Hepatocyte (in vitro differentiated cells): ENCODE measurements around the gene ID3. TPM values are rescaled to one million over a fixed set of nuclear protein-coding genes. Genes with fewer than 3 reads are reported as not detected.

Experiments
- DNase-seq: peaks from one replicate; pipeline ENCODE4 v3.0.0-alpha.2; 2016; ENCODE audit warnings: low spot score
- H2AFZ ChIP-seq: fragments of 200-600 bp; sonication (generic); 2 replicates; pipeline ENCODE4 v1.6.0; 2016; ENCODE audit warnings: antibody characterized with exemption, mild to moderate bottlenecking
- H3K27ac ChIP-seq: fragments of 200-600 bp; sonication (generic); 2 replicates; pipeline ENCODE4 v1.5.1; 2016; ENCODE audit warnings: mild to moderate bottlenecking
- H3K27me3 ChIP-seq: fragments of 200-600 bp; sonication (generic); 2 replicates; pipeline ENCODE4 v1.6.1; 2016
- H3K36me3 ChIP-seq: fragments of 200-600 bp; sonication (generic); replicated peaks from 2 replicates; pipeline ENCODE4 v1.5.1; 2016; ENCODE audit warnings: low read depth; ENCODE audit not compliant: insufficient read depth
- H3K4me1 ChIP-seq: fragments of 200-600 bp; sonication (generic); 2 replicates; pipeline ENCODE4 v1.5.1; 2016; ENCODE audit warnings: mild to moderate bottlenecking, moderate library complexity; ENCODE audit not compliant: insufficient read depth
- H3K4me2 ChIP-seq: fragments of 200-600 bp; sonication (generic); 2 replicates; pipeline ENCODE4 v1.6.0; 2016
- H3K4me3 ChIP-seq: fragments of 200-600 bp; sonication (generic); 2 replicates; pipeline ENCODE4 v1.5.1; 2016; ENCODE audit warnings: mild to moderate bottlenecking
- H3K79me2 ChIP-seq: fragments of 200-600 bp; sonication (generic); 2 replicates; pipeline ENCODE4 v1.6.0; 2017; ENCODE audit warnings: mild to moderate bottlenecking
- H3K9me2 ChIP-seq: fragments of 200-600 bp; sonication (generic); replicated peaks from 2 replicates; pipeline ENCODE4 v1.6.0; 2017; ENCODE audit warnings: mild to moderate bottlenecking; ENCODE audit not compliant: insufficient read depth
- H3K9me3 ChIP-seq: fragments of 200-600 bp; sonication (generic); 2 replicates; pipeline ENCODE4 v1.5.1; 2016; ENCODE audit warnings: low read depth, mild to moderate bottlenecking
- H4K20me1 ChIP-seq: fragments of 200-600 bp; sonication (generic); 2 replicates; pipeline ENCODE4 v1.6.0; 2016; ENCODE audit warnings: mild to moderate bottlenecking; ENCODE audit not compliant: insufficient read depth, poor library complexity, severe bottlenecking
- CTCF ChIP-seq: fragments of 200-600 bp; sonication (generic); IDR thresholded peaks from 2 replicates; pipeline ENCODE4 v1.5.1; 2016; ENCODE audit warnings: antibody characterized with exemption, mild to moderate bottlenecking; ENCODE audit not compliant: poor library complexity
- EZH2 ChIP-seq: fragments of 200-600 bp; sonication (generic); IDR thresholded peaks from 2 replicates; pipeline ENCODE4 v1.6.1; 2016; ENCODE audit warnings: antibody characterized with exemption, mild to moderate bottlenecking, borderline replicate concordance
- EZH2phosphoT487 ChIP-seq: fragments of 200-600 bp; sonication (generic); IDR thresholded peaks from one replicate; pipeline ENCODE4 v1.6.1; 2018; ENCODE audit warnings: antibody characterized with exemption, mild to moderate bottlenecking, low read depth, moderate library complexity; ENCODE audit not compliant: unreplicated experiment, severe bottlenecking
- WGBS: methylation state at CpG from one replicate; pipeline ENCODE4 v1.1.6; 2016; ENCODE audit warnings: low lambda C conversion rate; ENCODE audit errors: missing lambda C conversion rate; 5-methylcytosine and 5-hydroxymethylcytosine counted together
- polyA plus RNA-seq: library from polyadenylated mRNA; unstranded; fragments of >200 nt; fragmentation: Nextera tagmentation; extraction: Ambion mirVana; gene quantifications from 2 replicates; pipeline ENCODE4 v1.2.1, GENCODE V29; 2016
- total RNA-seq: library from RNA; depleted of rRNA; stranded (reverse); fragments of >200 nt; gene quantifications from 2 replicates; pipeline ENCODE4 v1.2.3, GENCODE V29; 2014

Gene ID3
- total and polyA plus RNA-seq, 2 experiments from 2014 or later: 155 to 314 TPM

- no peaks in the 10 kb centered on the region for H3K36me3 ChIP-seq
- H3K4me2 ChIP-seq: peak overlapping the region; percentile 83
- H3K9me2 ChIP-seq: no peaks in the 10 kb centered on the region
- TF ChIP-seq EZH2: no peak
- TF ChIP-seq CTCF: no peak
- no peak for TF ChIP-seq EZH2phosphoT487
- peaks cover 6% of the 10 kb centered on the region for H4K20me1 ChIP-seq
- no peak overlapping the region for H2AFZ ChIP-seq
- H3K27ac ChIP-seq: peak overlapping the region; percentile 97
- H3K4me1 ChIP-seq: peaks cover 44% of the 10 kb centered on the region
- H3K79me2 ChIP-seq: peaks cover 19% of the 10 kb centered on the region
- no peaks in the 10 kb centered on the region for H3K27me3 ChIP-seq
- no peaks in the 10 kb centered on the region for H3K9me3 ChIP-seq
- WGBS: under 1% methylated on average over 19 of the region's 19 CpGs
- no peak overlapping the region for H3K4me3 ChIP-seq
- peak; percentile 99 for DNase-seq
Measured at GRCh38 chr1:23562137-23562876, 3.0 kb upstream of the ID3 start.

- no peak overlapping the region for H2AFZ ChIP-seq
- no peaks in the 10 kb centered on the region for H3K9me2 ChIP-seq
- peaks cover 49% of the 10 kb centered on the region for H3K4me1 ChIP-seq
- DNase-seq: no peak
- H3K9me3 ChIP-seq: no peaks in the 10 kb centered on the region
- TF ChIP-seq EZH2 (no peak), EZH2phosphoT487 (no peak), CTCF (no peak)
- H3K79me2 ChIP-seq: peaks cover 24% of the 10 kb centered on the region
- H3K4me3 ChIP-seq: no peak overlapping the region
- no peaks in the 10 kb centered on the region for H3K36me3 ChIP-seq
- H3K4me2 ChIP-seq: peak overlapping the region; percentile 83
- H3K27ac ChIP-seq: peak overlapping the region; percentile 97
- peaks cover 6% of the 10 kb centered on the region for H4K20me1 ChIP-seq
- H3K27me3 ChIP-seq: no peaks in the 10 kb centered on the region
- WGBS: 18% methylated on average over 2 of the region's 2 CpGs
Measured at GRCh38 chr1:23561813-23562100, 2.5 kb upstream of the ID3 start.

GRCh38 chr1:23561076-23561812, 1.9 kb upstream of the ID3 start:
- Histone ChIP-seq H3K4me3 (no peak overlapping the region), H3K9me2 (no peaks in the 10 kb centered on the region), H3K9me3 (no peaks in the 10 kb centered on the region), H3K36me3 (no peaks in the 10 kb centered on the region), H4K20me1 (peaks cover 6% of the 10 kb centered on the region), H3K4me2 (peak overlapping the region; percentile 83), H3K79me2 (peaks cover 24% of the 10 kb centered on the region), H3K4me1 (peaks cover 55% of the 10 kb centered on the region), H3K27me3 (no peaks in the 10 kb centered on the region), H3K27ac (peak overlapping the region; percentile 97), H2AFZ (no peak overlapping the region)
- TF ChIP-seq EZH2phosphoT487: no peak
- TF ChIP-seq CTCF: no peak
- TF ChIP-seq EZH2: no peak
- DNase-seq: no peak
- 54% methylated on average over 6 of the region's 6 CpGs for WGBS
